Mononuclear cell (primary cell): ENCODE measurements around the gene SLC19A3. TPM values are rescaled to one million over a fixed set of nuclear protein-coding genes. Genes with fewer than 3 reads are reported as not detected.
"Not testable (repeated sequence)": the region's sequence is repeated elsewhere in the genome, so short reads cannot be mapped to it uniquely, and the experiment has no call there.

Experiments used
- H3K27me3 ChIP-seq: 2 replicates; pipeline ENCODE4 v1.6.0; 2011; ENCODE audit warnings: low read length, control low read depth; ENCODE audit not compliant: insufficient read depth
- H3K4me1 ChIP-seq: 2 replicates; pipeline ENCODE4 v1.5.1; 2011; ENCODE audit warnings: mild to moderate bottlenecking, low read length, control low read depth; ENCODE audit not compliant: insufficient read depth
- H3K4me3 ChIP-seq: 2 replicates; pipeline ENCODE4 v1.5.1; 2011; ENCODE audit warnings: mild to moderate bottlenecking, low read length, moderate library complexity
- H3K9me3 ChIP-seq: 2 replicates; pipeline ENCODE4 v1.5.1; 2011; ENCODE audit warnings: low read depth, mild to moderate bottlenecking, control low read depth, low read length
- total RNA-seq: library from RNA; depleted of rRNA; stranded (reverse); fragments of >200 nt; gene quantifications from one replicate; pipeline ENCODE4 v1.2.3, GENCODE V29; 2012

The SLC19A3 gene
- total RNA-seq, 1 donor = not detected

DNA sequence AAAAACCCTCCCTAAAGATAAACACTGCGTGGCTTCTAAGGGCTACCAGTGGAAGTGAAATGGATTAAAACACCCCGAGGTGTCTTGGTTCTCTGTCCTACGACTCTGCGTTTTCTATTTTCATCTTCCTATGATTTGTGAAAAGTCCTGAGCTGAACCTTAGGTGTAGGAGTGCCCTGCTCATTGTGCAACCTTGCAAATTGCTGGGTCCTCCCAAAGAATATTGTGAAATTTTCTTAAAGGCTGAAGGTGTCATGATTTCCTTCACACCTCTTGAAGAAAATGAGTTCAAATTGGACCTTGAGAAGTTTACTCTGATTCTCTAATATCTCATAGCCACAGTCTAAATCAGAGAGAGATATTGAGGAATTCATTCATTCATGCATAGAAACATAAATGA lies 1.8 kb upstream of the SLC19A3 start:
- no peaks in the 10 kb centered on the region for H3K9me3 ChIP-seq
- peaks cover 7% of the 10 kb centered on the region for H3K4me1 ChIP-seq
- H3K27me3 ChIP-seq = peaks cover 16% of the 10 kb centered on the region
- no peak overlapping the region for H3K4me3 ChIP-seq

DNA sequence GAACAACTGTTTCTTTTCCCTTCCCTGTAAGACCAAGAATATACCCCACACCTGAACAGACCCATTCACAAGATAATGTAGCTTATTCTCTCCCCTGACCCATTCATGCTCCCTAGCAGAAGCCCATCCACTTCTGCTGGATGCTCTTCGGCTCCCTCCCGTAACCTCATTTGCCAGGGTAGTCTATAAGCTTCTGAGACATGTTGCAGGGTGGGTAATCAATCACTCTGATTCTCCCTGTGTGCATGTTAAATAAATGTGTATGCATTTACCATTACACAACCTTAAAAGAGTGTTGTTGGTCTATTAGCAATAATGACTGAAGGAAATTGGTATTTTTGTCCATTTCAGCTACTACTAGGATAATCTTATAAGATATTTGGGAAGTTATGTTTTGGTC lies 1.3 kb downstream of the SLC19A3 start:
- H3K27me3 ChIP-seq = peaks cover 16% of the 10 kb centered on the region
- no peak overlapping the region for H3K4me3 ChIP-seq
- no peaks in the 10 kb centered on the region for H3K9me3 ChIP-seq
- H3K4me1 ChIP-seq = peaks cover 7% of the 10 kb centered on the region

DNA sequence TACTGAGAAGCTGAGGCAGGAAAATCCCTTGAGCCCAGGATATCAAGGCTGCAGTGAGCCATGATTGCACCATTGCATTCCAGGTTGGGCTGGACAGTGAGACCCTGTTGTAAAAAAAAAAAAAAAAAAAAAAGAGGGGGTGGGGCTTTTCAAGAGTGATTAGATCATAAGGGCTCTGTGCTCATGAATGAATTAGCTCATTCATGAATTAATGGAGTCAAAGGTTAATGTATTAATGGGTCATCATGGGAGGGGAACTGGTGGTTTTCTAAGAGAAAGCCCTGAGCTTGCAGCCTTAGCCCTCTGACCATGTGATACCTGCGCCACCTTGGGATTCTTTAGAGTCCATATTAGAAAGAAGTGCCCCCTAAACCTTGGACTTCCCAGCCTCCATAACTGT lies 4.5 kb downstream of the SLC19A3 start:
- H3K9me3 ChIP-seq = no peaks in the 10 kb centered on the region
- H3K4me1 ChIP-seq = peaks cover 7% of the 10 kb centered on the region
- H3K27me3 ChIP-seq = peaks cover 16% of the 10 kb centered on the region
- H3K4me3 ChIP-seq = no peak overlapping the region

DNA sequence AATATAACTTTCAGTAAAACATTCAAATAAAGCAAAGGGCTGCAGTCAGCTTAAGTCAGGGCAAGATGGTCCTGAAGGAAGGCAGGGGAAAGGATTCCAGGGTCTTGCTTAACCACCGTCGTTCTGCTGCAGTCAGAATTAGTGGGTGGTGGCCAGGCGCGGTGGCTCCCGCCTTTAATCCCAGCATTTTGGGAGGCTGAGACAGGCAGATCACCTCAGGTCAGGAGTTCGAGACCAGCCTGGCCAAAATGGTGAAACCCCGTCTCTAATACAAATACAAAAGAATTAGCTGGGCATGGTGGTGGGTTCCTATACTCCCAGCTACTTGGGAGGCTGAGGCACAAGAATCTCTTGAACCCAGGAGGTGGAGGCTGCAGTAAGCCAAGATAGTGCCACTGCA lies 6.8 kb downstream of the SLC19A3 start:
- Histone ChIP-seq H3K27me3 (no peaks in the 10 kb centered on the region), H3K4me1 (no peaks in the 10 kb centered on the region), H3K9me3 (no peaks in the 10 kb centered on the region), H3K4me3 (no peak overlapping the region)

DNA sequence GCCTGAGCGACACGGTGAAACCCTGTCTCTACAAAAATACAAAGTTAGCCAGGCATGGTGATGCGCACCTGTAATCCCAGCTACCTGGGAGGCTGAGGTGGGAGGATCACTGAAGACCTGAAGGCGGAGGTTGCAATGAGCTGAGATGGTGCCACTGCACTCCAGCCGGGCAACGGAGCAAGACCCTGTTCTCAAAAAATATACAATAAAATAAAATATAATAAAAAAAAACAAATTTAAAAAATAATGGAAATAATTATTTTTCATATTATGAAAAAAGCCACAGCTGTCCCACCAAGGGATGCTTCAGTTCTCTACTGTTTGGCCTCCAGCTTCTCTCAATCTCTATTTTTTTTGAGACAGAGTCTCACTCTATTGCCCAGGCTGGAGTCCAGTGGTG lies 10.4 kb downstream of the SLC19A3 start:
- Histone ChIP-seq H3K27me3 (no peaks in the 10 kb centered on the region), H3K9me3 (no peaks in the 10 kb centered on the region), H3K4me1 (no peaks in the 10 kb centered on the region), H3K4me3 (no peak overlapping the region)

DNA sequence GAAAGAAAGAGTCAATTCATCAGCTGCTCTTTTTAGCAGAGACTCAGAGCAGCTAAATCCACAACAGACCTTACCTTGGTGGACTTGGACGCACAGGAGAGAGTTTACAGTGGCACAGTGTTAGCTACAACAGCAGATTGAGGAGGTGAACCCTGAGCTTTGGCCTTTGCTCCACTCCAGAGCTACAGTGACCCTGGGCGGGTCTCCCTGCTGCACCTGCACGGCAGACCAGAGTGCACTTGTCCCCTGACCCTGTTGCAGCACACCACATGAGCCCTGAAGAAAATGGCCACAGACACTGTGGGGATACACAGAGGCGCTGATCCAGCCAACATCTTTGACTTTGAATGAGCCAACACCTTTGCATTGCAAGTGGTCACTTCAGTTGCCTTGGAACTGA lies 11.0 kb downstream of the SLC19A3 start:
- H3K27me3 ChIP-seq = no peaks in the 10 kb centered on the region
- no peaks in the 10 kb centered on the region for H3K9me3 ChIP-seq
- no peaks in the 10 kb centered on the region for H3K4me1 ChIP-seq
- H3K4me3 ChIP-seq = no peak overlapping the region

DNA sequence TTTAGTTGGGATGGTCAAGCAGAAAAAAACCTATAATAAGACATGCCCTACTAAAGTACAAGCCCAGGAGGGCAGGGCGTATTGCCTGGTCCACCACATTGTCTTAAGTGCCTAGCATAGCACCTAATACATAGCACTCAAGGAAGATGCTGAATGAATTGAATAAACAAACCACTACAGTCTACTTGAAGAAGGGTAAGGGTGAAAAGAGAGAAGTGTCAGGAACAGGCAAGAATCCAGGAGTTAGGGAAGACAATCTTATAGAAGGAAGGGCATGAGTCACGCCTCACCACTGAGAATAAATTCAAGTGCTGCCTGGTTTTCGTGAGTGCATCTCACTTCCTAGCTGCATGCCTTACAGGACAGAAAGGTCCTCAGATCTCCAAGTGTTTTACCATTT lies 13.9 kb downstream of the SLC19A3 start:
- H3K27me3 ChIP-seq = no peaks in the 10 kb centered on the region
- H3K4me3 ChIP-seq = no peak overlapping the region
- no peaks in the 10 kb centered on the region for H3K4me1 ChIP-seq
- no peaks in the 10 kb centered on the region for H3K9me3 ChIP-seq

DNA sequence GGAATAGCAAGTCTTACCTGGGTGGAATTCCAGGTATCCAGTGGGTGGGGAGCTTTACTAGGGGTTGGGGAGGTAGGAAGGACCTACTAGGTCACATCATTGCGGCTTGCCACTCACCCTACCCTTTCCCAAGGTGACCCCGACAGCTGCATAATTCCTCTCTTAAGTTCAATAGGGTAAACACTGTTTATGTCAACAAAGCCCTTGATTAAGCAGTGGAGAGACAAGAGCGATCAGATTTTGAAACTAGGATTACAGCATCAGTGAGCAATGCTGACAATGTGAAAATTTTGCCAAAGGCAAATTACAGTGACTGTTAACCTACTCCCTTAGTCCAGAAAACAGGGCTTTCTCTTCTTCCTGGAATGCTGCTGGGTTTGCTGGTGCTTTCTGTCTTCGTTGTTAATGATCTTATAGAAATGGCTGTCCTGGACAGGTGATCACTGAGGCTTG lies 14.5 kb downstream of the SLC19A3 start:
- H3K4me1 ChIP-seq = no peaks in the 10 kb centered on the region
- H3K4me3 ChIP-seq = no peak overlapping the region
- H3K9me3 ChIP-seq = no peaks in the 10 kb centered on the region
- no peaks in the 10 kb centered on the region for H3K27me3 ChIP-seq

DNA sequence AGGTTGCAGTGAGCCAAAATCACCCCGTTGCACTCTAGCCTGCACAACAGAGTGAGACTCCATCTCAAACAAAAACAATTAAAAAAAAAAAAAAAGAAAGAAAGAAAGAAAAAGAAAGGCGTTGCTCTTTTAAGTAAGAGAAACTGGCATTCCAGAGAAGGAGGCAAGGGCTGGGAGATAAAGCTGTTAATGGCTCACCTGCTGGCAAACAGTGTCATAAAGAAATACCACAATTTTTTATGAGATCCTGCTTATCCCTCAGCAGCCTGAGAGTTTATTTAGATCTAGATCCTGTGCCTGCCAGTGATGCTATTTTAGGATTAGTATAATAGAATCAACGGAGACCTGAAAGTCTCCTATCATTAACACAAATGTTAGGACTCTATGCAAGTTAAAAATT lies 16.3 kb downstream of the SLC19A3 start:
- H3K27me3 ChIP-seq = no peaks in the 10 kb centered on the region
- no peaks in the 10 kb centered on the region for H3K9me3 ChIP-seq
- H3K4me3 ChIP-seq = no peak overlapping the region
- no peaks in the 10 kb centered on the region for H3K4me1 ChIP-seq

DNA sequence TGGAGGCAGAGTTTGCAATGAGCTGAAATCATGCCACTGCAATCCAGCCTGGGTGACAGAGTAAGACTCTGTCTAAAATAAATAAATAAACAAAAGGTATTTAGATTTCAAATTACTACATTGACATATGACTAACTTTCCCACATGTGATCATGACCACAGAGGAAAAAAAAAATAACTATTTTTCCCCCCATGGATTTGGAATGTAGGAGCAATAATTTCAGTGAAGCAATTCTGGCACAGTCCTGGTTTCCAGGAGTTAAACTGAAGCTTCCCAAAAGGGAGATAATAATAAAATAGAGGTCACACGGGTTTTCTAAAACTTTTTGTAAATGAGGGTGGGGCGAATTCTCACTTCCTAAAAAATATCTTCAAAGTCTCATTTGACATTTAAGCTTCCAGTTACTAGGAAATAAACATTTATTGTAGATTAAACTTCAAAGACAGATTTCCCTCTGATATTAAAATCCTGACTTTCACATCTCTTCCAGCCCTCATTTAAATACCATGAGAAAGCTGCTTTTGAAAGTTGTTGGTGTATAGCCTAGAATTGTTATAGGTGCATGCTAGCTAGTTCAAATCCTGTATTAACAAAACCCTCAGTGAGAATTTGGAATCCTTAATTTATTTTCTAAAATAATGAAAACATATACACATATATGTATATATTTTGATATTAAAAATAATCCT lies 20.7 kb downstream of the SLC19A3 start:
- Histone ChIP-seq H3K27me3 (peaks cover 3% of the 10 kb centered on the region), H3K4me3 (no peak overlapping the region), H3K4me1 (no peaks in the 10 kb centered on the region), H3K9me3 (no peaks in the 10 kb centered on the region)

DNA sequence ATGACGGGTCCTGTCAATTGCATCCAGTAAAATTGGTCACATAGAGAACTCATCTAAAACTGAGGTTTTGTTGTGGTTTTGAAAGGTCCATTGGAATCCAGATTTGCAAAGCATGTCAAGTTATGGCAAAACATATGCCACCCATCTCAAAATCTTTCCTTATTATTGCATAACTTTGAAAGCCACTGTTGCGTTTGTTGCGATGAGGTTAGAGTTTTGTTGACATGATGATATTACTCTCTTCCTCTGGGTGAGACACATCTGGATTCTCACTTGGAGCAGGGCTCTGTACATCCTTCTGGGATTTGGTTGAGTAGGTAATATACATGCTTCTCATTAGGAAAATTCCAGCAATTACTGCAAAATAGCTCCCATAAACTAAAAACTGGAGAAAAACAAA lies 30.6 kb downstream of the SLC19A3 start:
- Histone ChIP-seq H3K4me1 (no peaks in the 10 kb centered on the region), H3K27me3 (peaks cover 21% of the 10 kb centered on the region), H3K4me3 (no peak overlapping the region), H3K9me3 (no peaks in the 10 kb centered on the region)

DNA sequence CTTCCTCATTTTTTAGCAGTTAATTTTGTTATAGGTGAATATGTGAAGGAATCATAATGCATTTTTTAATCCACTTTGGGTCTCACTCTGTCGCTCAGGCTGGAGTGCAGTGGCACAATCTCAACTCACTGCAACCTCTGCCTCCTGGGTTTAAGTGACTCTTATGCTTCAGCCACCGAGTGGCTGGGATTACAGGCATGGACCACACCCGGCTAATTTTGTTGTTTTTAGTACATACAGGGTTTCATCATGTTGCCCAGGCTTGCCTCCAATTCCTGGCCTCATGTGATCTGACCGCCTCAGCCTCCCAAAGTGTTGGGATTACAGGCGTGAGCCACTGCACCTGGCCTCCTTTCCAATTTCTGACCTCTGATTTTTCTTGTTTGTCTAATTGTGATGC lies 33.6 kb downstream of the SLC19A3 start:
- no peak overlapping the region for H3K4me3 ChIP-seq

DNA sequence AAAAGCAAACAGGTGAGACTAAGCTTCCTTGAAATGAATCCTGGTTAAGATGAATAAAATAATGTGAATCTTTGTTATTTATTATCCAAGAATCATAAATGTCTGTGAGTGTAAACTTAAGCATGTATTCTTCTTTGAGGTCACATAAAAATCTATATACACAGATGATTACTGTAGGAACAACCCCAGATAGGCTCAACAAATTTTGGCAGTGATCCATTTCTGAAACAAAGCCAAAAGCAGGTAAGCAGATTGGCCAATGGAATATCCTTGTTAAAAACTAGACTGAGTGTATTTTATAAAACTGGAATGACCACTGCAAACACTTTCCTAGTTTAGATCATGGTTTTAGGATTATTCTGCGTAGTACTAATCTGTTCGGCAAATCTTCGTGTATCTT lies 39.9 kb downstream of the SLC19A3 start:
- Histone ChIP-seq H3K9me3 (no peaks in the 10 kb centered on the region), H3K4me3 (no peak overlapping the region), H3K27me3 (no peaks in the 10 kb centered on the region), H3K4me1 (no peaks in the 10 kb centered on the region)

More for the DNA sequence above, 33.6 kb downstream of the SLC19A3 start:
- H3K4me1 ChIP-seq = no peaks in the 10 kb centered on the region
- no peaks in the 10 kb centered on the region for H3K9me3 ChIP-seq
- peaks cover 12% of the 10 kb centered on the region for H3K27me3 ChIP-seq

DNA sequence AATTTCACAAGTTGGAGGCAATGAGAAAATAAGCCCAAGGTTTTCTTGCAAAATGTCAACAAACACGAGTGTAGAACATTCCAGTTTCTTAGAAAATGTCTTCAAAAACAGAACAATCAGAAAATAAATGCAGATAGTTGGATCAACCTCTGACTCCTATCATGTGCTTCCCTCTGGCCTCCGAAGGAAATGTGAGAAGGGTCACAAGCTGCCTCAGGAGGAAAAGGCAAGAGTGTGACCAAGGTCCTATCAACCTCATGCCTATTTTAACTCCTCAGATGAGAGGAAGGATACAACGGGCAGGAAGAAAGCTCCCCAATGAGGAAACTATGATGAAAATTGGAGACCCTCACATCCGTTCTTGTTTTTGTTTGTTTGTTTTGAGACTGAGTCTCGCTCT lies 43.3 kb downstream of the SLC19A3 start:
- no peaks in the 10 kb centered on the region for H3K9me3 ChIP-seq
- no peaks in the 10 kb centered on the region for H3K4me1 ChIP-seq
- H3K4me3 ChIP-seq = no peak overlapping the region
- H3K27me3 ChIP-seq = no peaks in the 10 kb centered on the region

DNA sequence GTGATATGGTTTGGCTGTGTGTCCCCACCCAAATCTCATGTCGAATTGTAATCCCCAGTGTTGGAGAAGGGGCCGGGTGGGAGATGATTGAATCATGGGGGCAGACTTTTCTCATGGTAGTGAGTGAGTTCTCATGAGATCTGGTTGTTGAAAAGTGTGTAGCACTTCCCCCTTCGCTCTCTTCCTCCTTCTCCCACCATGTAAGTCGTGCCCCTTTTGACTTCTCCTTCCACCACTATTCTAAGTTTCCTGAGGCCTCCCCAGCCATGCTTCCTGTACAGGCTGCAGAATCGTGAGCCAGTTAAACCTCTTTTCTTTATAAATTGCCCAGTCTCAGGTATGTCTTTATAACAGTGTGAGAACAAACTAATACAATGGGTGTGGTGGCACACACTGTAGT lies 44.2 kb downstream of the SLC19A3 start:
- not testable (repeated sequence) for H3K27me3 ChIP-seq, H3K4me1 ChIP-seq, H3K4me3 ChIP-seq, H3K9me3 ChIP-seq

DNA sequence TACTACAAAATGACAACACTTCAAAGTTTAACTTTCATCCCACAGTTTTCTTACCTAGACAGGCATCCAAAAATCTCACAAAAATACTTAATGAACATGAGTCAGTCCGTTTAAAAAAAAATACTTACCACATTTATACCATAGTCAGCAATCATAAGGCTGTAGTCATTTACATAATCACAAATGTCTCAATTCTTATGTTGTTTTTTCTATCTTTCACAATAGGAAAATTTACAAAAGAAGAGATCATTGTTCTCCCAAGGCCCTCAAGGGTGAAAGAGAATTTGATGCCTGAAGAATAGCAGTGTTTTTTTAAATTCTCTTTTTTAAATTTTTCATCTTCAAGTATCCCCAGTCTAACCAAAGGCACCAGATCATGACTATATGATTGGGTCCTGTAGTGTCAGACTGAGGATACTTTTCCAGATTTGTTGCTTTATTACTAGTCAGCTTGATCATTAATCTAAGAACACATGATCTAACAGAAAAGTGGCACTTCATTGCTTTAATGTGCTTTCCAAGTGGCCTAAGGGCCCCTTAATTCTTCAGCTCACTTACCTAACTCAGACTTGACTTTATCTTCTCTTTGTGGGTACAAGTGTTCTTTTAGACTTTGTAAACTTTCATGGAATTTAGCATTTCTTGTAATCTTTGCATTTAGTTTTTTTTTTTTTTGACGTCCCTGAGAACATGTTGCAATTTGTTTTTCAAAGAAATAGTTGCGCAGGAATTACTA lies 46.5 kb downstream of the SLC19A3 start:
- no peaks in the 10 kb centered on the region for H3K9me3 ChIP-seq
- no peaks in the 10 kb centered on the region for H3K4me1 ChIP-seq
- no peak overlapping the region for H3K4me3 ChIP-seq
- H3K27me3 ChIP-seq = no peaks in the 10 kb centered on the region
